Stimulated activated naive CD8-positive, alpha-beta T cell treated with anti-CD3 and anti-CD28 coated beads, Interleukin-15, amount 100 ng/mL, for 72 hours (primary cell): ENCODE data around the gene HLA-A.

ENCODE experiments used
- ATAC-seq: fragments of 150-1000 bp; cut with Tn5 transposase; 2 replicates; pipeline ENCODE4 v1.10.0; 2021; ENCODE audit warnings: mild to moderate bottlenecking, moderate library complexity
- DNase-seq, 2 donors: peaks; one replicate each; pipeline ENCODE4 v3.0.0; 2021 to 2022
- H3K27ac Mint-ChIP-seq, 2 donors: one replicate each; pipeline ENCODE4 v1.8.0; 2022; ENCODE audit warnings: mild to moderate bottlenecking in 2 of 2, mixed read lengths in 2 of 2, moderate library complexity in 2 of 2
- H3K27me3 Mint-ChIP-seq: one replicate; pipeline ENCODE4 v1.8.0; 2022; ENCODE audit warnings: mixed read lengths
- H3K4me1 Mint-ChIP-seq: one replicate; pipeline ENCODE4 v1.8.0; 2022; ENCODE audit warnings: mild to moderate bottlenecking, mixed read lengths
- H3K4me3 Mint-ChIP-seq, 2 donors: one replicate each; pipeline ENCODE4 v1.8.0; 2022; ENCODE audit warnings: mild to moderate bottlenecking in 2 of 2, mixed read lengths in 2 of 2, moderate library complexity in 1 of 2
- H3K9me3 Mint-ChIP-seq, 2 donors: one replicate each; pipeline ENCODE4 v1.8.0; 2022; ENCODE audit warnings: mixed read lengths in 2 of 2

The HLA-A gene

DNA sequence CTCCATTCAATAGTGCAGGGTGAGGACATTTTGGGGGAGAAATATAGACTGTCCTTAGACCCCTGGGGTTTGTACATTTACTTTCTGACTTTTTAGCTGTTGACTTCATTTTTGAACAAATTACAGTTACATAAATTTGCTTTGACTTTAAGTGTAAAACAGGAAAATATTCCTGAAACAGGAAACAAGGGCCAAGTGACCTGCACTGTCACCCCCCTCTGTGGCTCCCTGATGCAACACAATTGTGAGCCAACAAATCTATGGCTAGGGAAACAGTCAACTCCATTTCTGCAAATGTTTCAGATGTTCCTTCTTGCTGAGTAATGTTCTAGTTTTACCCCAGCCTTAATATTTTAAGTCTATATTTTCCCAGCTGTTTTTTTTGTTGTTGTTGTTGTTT is 39.8 kb downstream of the HLA-A start:
- Mint-ChIP-seq H3K4me3 (no peak overlapping the region), H3K4me1 (peaks cover 3% of the 10 kb centered on the region), H3K27me3 (peaks cover 7% of the 10 kb centered on the region), H3K27ac (no peak overlapping the region), H3K9me3 (no peaks in the 10 kb centered on the region)
- ATAC-seq (no peak), DNase-seq (no peak)

DNA sequence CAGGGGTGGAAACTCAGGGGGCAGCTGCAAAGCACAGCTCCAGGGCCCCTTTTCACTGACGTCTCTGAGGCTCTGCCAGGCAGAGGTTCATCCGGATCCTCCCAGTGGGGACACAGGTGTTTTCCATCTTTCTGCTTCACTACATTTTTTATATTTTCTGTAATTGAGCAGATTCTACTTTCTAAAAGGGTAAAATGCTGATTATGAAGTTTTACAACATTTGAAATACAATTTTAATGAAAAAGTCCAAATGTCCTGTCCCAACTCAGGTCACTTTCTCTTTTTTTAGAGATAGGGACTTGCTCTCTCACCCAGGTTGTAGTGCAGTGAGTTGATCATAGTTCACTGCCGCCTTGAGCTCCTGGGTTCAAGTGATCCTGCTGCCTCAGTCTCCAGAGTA is 41.9 kb downstream of the HLA-A start:
- no peak overlapping the region for H3K4me3 Mint-ChIP-seq
- H3K9me3 Mint-ChIP-seq = no peaks in the 10 kb centered on the region
- DNase-seq = no peak
- no peak overlapping the region for H3K27ac Mint-ChIP-seq
- ATAC-seq = no peak
- no peaks in the 10 kb centered on the region for H3K27me3 Mint-ChIP-seq
- H3K4me1 Mint-ChIP-seq = no peaks in the 10 kb centered on the region

GRCh38 chr6:29984992-29985391 is 42.7 kb downstream of the HLA-A start:
- no peak overlapping the region for H3K27ac Mint-ChIP-seq
- H3K27me3 Mint-ChIP-seq = no peaks in the 10 kb centered on the region
- no peak overlapping the region for H3K4me3 Mint-ChIP-seq
- ATAC-seq (no peak), DNase-seq (no peak)
- H3K9me3 Mint-ChIP-seq = no peaks in the 10 kb centered on the region
- no peaks in the 10 kb centered on the region for H3K4me1 Mint-ChIP-seq

GRCh38 chr6:29986179-29986781 is 43.9 kb downstream of the HLA-A start:
- Mint-ChIP-seq H3K9me3 (no peaks in the 10 kb centered on the region), H3K27me3 (no peaks in the 10 kb centered on the region), H3K4me3 (no peak overlapping the region), H3K4me1 (peaks cover 3% of the 10 kb centered on the region), H3K27ac (no peak overlapping the region)
- no peak for ATAC-seq
- DNase-seq = no peak

DNA sequence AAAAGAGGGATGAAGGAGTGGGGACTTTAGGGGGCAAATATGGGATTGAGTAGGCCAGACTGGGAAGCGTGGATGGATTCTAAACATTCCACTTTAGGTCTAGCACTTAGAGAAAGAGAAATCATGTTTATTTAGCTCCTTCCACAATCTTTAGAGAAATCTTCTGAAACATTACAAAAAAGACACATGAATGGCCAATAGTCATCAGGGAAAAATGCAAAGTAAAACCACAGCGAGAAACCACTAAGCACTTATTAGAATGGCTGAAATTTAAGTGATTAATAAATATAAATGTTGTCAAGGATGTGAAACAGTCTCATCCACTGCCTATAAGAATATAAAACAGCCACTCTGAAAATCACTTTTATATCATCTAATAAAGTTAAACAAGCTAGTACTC is 46.9 kb downstream of the HLA-A start:
- no peaks in the 10 kb centered on the region for H3K9me3 Mint-ChIP-seq
- H3K27ac Mint-ChIP-seq = no peak overlapping the region
- H3K27me3 Mint-ChIP-seq = no peaks in the 10 kb centered on the region
- H3K4me3 Mint-ChIP-seq = no peak overlapping the region
- ATAC-seq = no peak
- peaks cover 4% of the 10 kb centered on the region for H3K4me1 Mint-ChIP-seq
- no peak for DNase-seq

- Mint-ChIP-seq H3K27me3 (no peaks in the 10 kb centered on the region), H3K27ac (no peak overlapping the region), H3K9me3 (no peaks in the 10 kb centered on the region), H3K4me1 (peaks cover 4% of the 10 kb centered on the region), H3K4me3 (no peak overlapping the region)
- ATAC-seq (no peak), DNase-seq (no peak)
These were observed 48.6 kb downstream of the HLA-A start for GRCh38 chr6:29990931-29991330.

GRCh38 chr6:29992807-29993206 is 50.5 kb downstream of the HLA-A start:
- Mint-ChIP-seq H3K4me1 (peaks cover 4% of the 10 kb centered on the region), H3K27me3 (peaks cover 10% of the 10 kb centered on the region), H3K9me3 (no peaks in the 10 kb centered on the region), H3K27ac (no peak overlapping the region), H3K4me3 (no peak overlapping the region)
- no peak for DNase-seq
- ATAC-seq = no peak

DNA sequence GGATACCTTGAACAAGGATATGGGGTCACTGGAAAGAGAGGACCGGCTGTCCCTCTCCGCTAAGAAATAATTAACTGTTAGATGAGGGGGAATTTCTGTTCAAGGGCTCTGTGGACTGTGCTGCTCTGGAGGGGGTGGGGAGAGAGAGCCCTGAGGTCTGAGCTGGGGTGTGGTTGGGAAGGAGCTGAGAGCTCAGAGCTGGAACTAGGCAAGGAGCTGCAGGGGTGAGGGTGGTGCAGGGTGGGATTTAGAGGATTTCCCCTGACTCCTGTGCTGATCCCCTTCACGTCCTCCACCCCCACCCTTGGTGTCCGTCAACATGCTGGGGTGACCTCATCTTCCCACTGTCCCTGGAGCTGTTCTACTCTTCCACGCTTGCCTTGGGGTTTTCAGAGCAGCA is 52.5 kb downstream of the HLA-A start:
- Mint-ChIP-seq H3K27ac (no peak overlapping the region), H3K4me1 (peaks cover 4% of the 10 kb centered on the region), H3K27me3 (peaks cover 17% of the 10 kb centered on the region), H3K9me3 (no peaks in the 10 kb centered on the region), H3K4me3 (no peak overlapping the region)
- ATAC-seq (no peak), DNase-seq (no peak)

- Mint-ChIP-seq H3K9me3 (no peaks in the 10 kb centered on the region), H3K27me3 (peaks cover 17% of the 10 kb centered on the region), H3K27ac (no peak overlapping the region), H3K4me3 (no peak overlapping the region), H3K4me1 (peaks cover 4% of the 10 kb centered on the region)
- ATAC-seq (no peak), DNase-seq (no peak)
These were observed 53.0 kb downstream of the HLA-A start for GRCh38 chr6:29995340-29995777.
